GM18505 (cell line): ENCODE measurements around the gene PISD.
"Not testable (repeated sequence)": the region's sequence is repeated elsewhere in the genome, so short reads cannot be mapped to it uniquely, and the experiment has no call there.

Experiments used
- ATAC-seq: cut with Tn5 transposase; IDR thresholded peaks from one replicate; pipeline ENCODE4 v1.9.1; 2021; ENCODE audit not compliant: unreplicated experiment
- POLR2A ChIP-seq: IDR thresholded peaks from 4 replicates; pipeline ENCODE4 v1.6.1; 2011; ENCODE audit warnings: borderline replicate concordance; ENCODE audit not compliant: insufficient read depth, insufficient read length; ENCODE audit errors: extremely low read depth

The PISD gene

DNA sequence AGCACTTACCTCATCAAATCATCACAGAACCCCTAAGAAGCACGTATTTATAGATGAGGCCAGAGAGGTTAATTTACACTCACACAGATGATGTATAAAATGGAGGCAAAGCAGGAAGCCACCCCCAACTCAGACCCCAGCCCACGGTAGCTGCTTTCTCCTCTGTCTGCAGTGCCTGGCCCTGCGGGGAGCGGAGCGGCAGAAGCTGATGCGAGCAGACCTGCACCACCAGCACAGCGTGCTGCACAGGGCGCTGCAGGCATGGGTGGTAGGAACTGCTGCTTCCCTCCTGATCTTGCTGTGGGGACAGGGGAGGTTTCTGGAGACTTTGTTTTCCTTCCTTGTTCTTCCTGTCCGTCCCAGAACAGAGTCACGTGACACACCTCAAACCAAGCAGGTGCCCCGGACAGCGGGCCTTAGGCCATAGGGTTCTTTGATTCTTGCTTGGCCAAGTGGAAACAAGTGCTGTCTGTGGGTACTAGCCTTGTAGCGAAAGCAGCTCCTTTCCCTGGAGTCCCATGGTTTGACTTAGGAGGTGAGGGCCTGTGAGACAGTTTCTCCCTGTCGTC lies 57.8 kb downstream of the PISD start:
- no peak for TF ChIP-seq POLR2A
- ATAC-seq: no peak

DNA sequence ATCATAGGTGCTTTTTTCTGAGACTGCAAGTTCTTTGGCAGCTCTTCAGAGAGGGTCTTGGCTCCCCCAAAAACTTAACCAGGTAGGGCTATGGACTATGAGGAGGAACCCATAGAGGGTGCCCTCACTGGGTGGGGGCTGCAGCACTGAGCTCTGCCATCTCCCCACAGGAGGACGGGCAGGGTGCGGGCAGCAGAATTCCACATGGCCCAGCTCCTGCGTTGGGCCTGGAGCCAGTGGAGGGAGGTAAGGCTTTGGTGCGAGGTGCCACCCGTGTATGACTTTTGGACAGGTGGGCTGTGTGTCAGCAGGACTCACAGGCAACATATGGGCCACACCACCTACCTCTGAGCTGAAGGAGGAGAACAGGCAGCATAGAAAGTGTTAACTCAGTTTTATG lies 58.4 kb downstream of the PISD start:
- ATAC-seq: no peak
- no peak for TF ChIP-seq POLR2A

- no peak for ATAC-seq
- no peak for TF ChIP-seq POLR2A
Measured at GRCh38 chr22:31603081-31603525, 58.9 kb downstream of the PISD start.

GRCh38 chr22:31602259-31602952 lies 59.6 kb downstream of the PISD start:
- TF ChIP-seq POLR2A: no peak
- no peak for ATAC-seq

DNA sequence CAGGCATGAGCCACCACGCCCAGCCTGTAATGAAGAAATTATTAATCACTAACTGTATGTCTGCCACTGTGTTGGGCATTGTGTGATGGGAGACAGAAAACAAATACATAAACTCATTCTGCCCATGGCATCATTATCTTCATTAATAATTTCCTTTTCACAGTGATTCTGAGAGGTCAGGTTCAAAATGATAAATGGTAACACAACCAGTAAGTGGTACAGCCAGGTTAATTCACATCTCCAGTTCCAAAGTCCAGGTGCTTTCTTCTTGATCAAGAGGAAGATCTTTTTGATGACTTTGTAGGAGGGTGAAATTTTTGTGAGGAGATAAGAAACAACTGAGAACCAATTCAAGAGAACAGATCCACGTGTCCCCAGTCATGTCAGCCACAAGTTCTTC lies 66.7 kb downstream of the PISD start:
- no peak for TF ChIP-seq POLR2A
- ATAC-seq: no peak

GRCh38 chr22:31590161-31590560 lies 71.9 kb downstream of the PISD start:
- not testable (repeated sequence) for ATAC-seq

DNA sequence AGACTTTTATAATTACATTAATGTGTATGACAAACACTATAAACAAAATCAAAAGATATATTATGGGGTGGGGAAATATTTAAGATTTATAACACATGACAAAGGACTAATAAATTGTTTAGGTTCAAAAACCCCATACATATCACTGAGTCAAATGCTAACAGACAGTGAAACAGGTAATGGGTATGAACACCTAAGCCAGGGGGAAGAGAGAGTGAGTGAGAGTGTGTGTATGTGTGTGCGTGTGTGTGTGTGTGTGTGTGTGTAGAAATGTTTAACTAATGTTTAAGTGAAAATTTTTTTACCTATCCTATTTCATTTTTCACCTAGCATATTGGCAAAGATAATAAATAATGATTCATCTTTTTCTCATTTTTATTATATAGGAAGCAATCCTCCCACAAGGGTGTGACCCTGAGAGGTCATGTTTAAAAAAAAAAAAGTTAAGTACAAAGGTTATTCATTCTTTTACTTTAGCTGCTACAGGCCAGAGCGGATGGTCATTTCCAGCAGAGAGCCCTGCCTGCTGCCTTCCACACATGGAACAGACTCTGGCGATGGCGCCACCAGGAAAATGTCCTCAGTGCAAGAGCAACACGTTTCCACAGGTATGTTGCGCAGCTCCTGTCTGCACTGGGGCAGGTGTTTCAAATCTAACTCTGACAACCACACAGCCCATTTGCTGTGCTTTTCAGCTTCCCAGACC lies 72.9 kb downstream of the PISD start:
- no peak for ATAC-seq
- no peak for TF ChIP-seq POLR2A

DNA sequence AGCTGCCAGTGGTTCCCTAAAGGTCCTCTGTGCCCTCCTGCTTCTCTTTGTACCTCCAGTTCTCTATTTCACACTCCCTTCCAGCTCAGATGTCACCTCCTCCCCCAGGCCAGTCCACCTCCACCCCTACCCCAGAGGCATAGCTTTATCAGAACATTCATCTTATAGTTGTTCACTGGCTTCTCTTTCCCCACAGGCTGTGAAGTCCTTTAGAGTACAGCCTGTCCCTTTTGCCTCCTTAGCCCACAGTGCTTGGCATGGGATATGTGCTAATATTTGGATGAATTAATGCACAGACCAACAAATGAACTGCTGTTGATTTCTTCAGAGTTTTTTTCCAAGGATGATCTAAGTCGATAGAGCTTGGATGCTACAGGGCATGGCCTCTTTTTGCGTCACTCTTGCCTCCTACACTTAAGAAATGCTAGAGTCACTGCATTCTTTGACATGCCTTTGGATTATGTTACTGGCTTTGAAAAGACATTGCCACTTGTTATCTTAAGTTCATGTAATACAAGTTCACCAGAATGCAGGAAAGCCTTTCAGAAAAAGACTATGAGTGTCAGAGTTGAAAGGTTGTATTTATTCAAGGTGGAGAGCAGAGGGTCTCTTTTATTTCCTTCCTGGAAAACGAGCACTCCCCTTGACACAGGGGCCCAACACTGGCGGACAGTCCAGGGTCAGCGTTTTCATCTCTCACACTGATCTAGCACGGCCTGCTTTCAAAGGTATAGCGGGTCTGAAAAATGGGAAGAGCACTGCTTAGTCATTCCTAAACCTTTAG lies 75.7 kb downstream of the PISD start:
- no peak for TF ChIP-seq POLR2A
- ATAC-seq: no peak

- no peak for ATAC-seq
- no peak for TF ChIP-seq POLR2A
Measured at GRCh38 chr22:31585161-31585859, 76.7 kb downstream of the PISD start.

GRCh38 chr22:31584804-31585160 lies 77.2 kb downstream of the PISD start:
- no peak for TF ChIP-seq POLR2A
- no peak for ATAC-seq

- no peak for TF ChIP-seq POLR2A
- no peak for ATAC-seq
Measured at GRCh38 chr22:31583861-31584485, 78.0 kb downstream of the PISD start.

- TF ChIP-seq POLR2A: no peak
- ATAC-seq: no peak
Measured at GRCh38 chr22:31579835-31580242, 82.2 kb downstream of the PISD start.

- ATAC-seq: no peak
- no peak for TF ChIP-seq POLR2A
Measured at GRCh38 chr22:31578171-31578570, 83.8 kb downstream of the PISD start.

- no peak for ATAC-seq
- TF ChIP-seq POLR2A: no peak
Measured at GRCh38 chr22:31577711-31578110, 84.3 kb downstream of the PISD start.
